GM13976 (cell line): ENCODE data around the gene MAP2K5.

Experiments used
- DNase-seq: peaks from one replicate; pipeline ENCODE4 v3.0.0; 2012; ENCODE audit warnings: low spot score
- CTCF ChIP-seq: IDR thresholded peaks from 2 replicates; pipeline ENCODE4 v1.5.1; 2012; ENCODE audit warnings: borderline replicate concordance, mild to moderate bottlenecking; ENCODE audit not compliant: insufficient read depth; ENCODE audit errors: extremely low read depth, missing control alignments, control extremely low read depth
- in situ Hi-C: fragments of 300-500 bp; cut with MboI; formaldehyde crosslinking; loops from one replicate; pipeline ENCODE4 v1.12.0; 2022; ENCODE audit warnings: low sequenced_read_pairs, mixed read lengths, inconsistent platforms; ENCODE audit not compliant: unreplicated experiment

Gene MAP2K5

GRCh38 chr15:67556976-67557570 is 14.6 kb downstream of the MAP2K5 start:
- TF ChIP-seq CTCF: no peak
- in situ Hi-C loops: no loop called here
- no peak for DNase-seq

- DNase-seq: no peak
- in situ Hi-C loops: no loop called here
- no peak for TF ChIP-seq CTCF
Measured at GRCh38 chr15:67558502-67558901, 16.0 kb downstream of the MAP2K5 start.

GRCh38 chr15:67559158-67559557 is 16.7 kb downstream of the MAP2K5 start:
- TF ChIP-seq CTCF: no peak
- in situ Hi-C loops: no loop called here
- no peak for DNase-seq

- in situ Hi-C loops: no loop called here
- DNase-seq: no peak
- no peak for TF ChIP-seq CTCF
Measured at GRCh38 chr15:67559576-67559975, 17.1 kb downstream of the MAP2K5 start.

- in situ Hi-C loops: no loop called here
- TF ChIP-seq CTCF: no peak
- DNase-seq: no peak
Measured at GRCh38 chr15:67560320-67560719, 17.8 kb downstream of the MAP2K5 start.

GRCh38 chr15:67563092-67563491 is 20.6 kb downstream of the MAP2K5 start:
- no peak for DNase-seq
- in situ Hi-C loops: no loop called here
- TF ChIP-seq CTCF: no peak
